Gastrocnemius medialis (tissue), 4 donors: Measurements from ENCODE around the gene HELZ2. TPM values are rescaled to one million over a fixed set of nuclear protein-coding genes. Genes with fewer than 3 reads are reported as not detected.
A peak's percentile ranks its signal among the peaks of the same experiment; 100 is the strongest.

Experiments used
- ATAC-seq, 2 donors: fragments of 150-250 bp; one replicate each; pipeline ENCODE4 v1.9.1; 2016
- DNase-seq, 2 donors: peaks; one replicate each; pipeline ENCODE4 v3.0.0-alpha.2; 2019
- H3K27ac ChIP-seq, 4 donors: fragments of 200-600 bp; sonication (generic); 1 replicate in 1 of 4; 2 replicates in 3 of 4; pipeline ENCODE4 v1.5.1; 2016 to 2018; ENCODE audit warnings: mild to moderate bottlenecking in 2 of 4, moderate library complexity in 1 of 4
- H3K27me3 ChIP-seq, 3 donors: fragments of 200-600 bp; sonication (generic) in 2 of 3; 1 replicate in 1 of 3; 2 replicates in 2 of 3; pipeline versions ENCODE4 v1.5.1 to v1.6.0; 2016 to 2019; ENCODE audit warnings: mild to moderate bottlenecking in 1 of 3, moderate library complexity in 1 of 3
- H3K36me3 ChIP-seq, 2 donors: fragments of 200-600 bp; sonication (generic) in 1 of 2; one replicate each; pipeline ENCODE4 v1.5.1; 2017 to 2018
- H3K4me1 ChIP-seq, 2 donors: fragments of 200-600 bp; sonication (generic) in 1 of 2; one replicate each; pipeline ENCODE4 v1.5.1; 2016 to 2017; ENCODE audit warnings: mild to moderate bottlenecking in 2 of 2
- H3K4me3 ChIP-seq, 4 donors: fragments of 200-600 bp; sonication (generic) in 3 of 4; 1 replicate in 1 of 4; 2 replicates in 3 of 4; pipeline ENCODE4 v1.5.1; 2016 to 2019; ENCODE audit warnings: mild to moderate bottlenecking in 2 of 4
- H3K9me3 ChIP-seq, 3 donors: fragments of 200-600 bp; sonication (generic) in 2 of 3; 1 replicate in 1 of 3; 2 replicates in 2 of 3; pipeline ENCODE4 v1.5.1; 2016 to 2019
- CTCF ChIP-seq, 5 experiments: fragments of 450-650 bp in 3 of 5; fragments of 200-600 bp in 2 of 5; sonication (generic) in 2 of 5; IDR thresholded peaks in 4 of 5; conservative IDR thresholded peaks in 1 of 5; 1 replicate in 4 of 5; 2 replicates in 1 of 5; pipeline ENCODE4 v1.5.1; 2016 to 2019; ENCODE audit warnings: antibody characterized with exemption in 5 of 5, mild to moderate bottlenecking in 3 of 5, moderate library complexity in 3 of 5
- POLR2A ChIP-seq, 2 donors: fragments of 450-650 bp; IDR thresholded peaks; one replicate each; pipeline ENCODE4 v1.6.1; 2017; ENCODE audit warnings: antibody characterized with exemption in 2 of 2, mild to moderate bottlenecking in 2 of 2, moderate library complexity in 2 of 2
- in situ Hi-C, 4 donors: fragments of 200-750 bp; cut with MboI; loops; one replicate each; pipeline versions ENCODE4 v1.15.0 to v1.8.0; 2017; ENCODE audit warnings: low sequenced_read_pairs in 4 of 4
- intact Hi-C: fragments of 100-400 bp; cut with DNase I; formaldehyde crosslinking; loops from one replicate; pipeline ENCODE4 v1.15.1; 2023; ENCODE audit warnings: low total_unique reads
- total RNA-seq, 4 donors: library from RNA; depleted of rRNA; stranded (reverse); fragments of >200 nt; gene quantifications; one replicate each; pipeline versions ENCODE4 v1.1.0 to v1.2.3, GENCODE V29; 2016

Gene HELZ2
- total RNA-seq, 4 donors from 2014 or later, result 1.7 to 6.2 (median 3.6) TPM

DNA sequence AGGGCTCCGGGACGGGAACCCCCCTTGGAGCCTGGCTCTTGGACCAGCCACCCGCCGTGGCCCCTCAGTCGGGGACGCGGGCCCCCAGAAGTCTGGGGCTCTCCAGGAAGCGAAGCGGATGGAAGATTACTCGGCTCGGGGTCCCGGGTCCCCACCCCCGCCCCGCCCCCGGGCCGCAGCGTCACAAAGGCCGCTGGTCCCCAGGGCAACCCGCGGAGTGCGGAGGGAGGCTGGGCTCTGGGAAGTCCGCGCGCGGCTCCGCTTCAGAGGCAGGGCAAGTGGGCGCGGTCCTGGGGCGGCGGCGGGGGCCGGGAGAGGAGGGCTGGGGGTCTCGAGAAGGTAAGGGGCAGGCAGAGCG is 20.1 kb downstream of the HELZ2 start, which contains the start of gene FNDC11:
Gene FNDC11 (plus strand): TSS at position 227 of the 358 bp plus-strand sequence. CDS start 1,505 bp downstream, outside the sequence.
- H3K4me3 ChIP-seq, result peak within 1 kb of the TSS; percentile 50 to 65 (median 56)
- H3K36me3 ChIP-seq, result no peaks in the 10 kb centered on the region
- no peaks in the 10 kb centered on the region for H3K9me3 ChIP-seq
- no peak for DNase-seq
- no peak for TF ChIP-seq POLR2A (IDR thresholded peaks at IDR 0.05)
- TF ChIP-seq CTCF (IDR thresholded peaks at IDR 0.05 in 4 of 5, conservative IDR thresholded peaks at IDR 0.05 in 1 of 5), result no peak
- peaks cover 18 to 29% (median 23%) of the 10 kb centered on the region in 3 donors for H3K27me3 ChIP-seq
- H3K27ac ChIP-seq, result peak within 1 kb of the TSS in 1 of 4 donors; percentile 41
- ATAC-seq, result no peak
- H3K4me1 ChIP-seq, result no peaks in the 10 kb centered on the region
- intact Hi-C loops (no loop called here), in situ Hi-C loops (no loop called here)

- H3K4me1 ChIP-seq, result no peaks in the 10 kb centered on the region
- H3K27ac ChIP-seq, result peak overlapping the region in 1 of 4 donors; percentile 41
- H3K36me3 ChIP-seq, result no peaks in the 10 kb centered on the region
- ATAC-seq (peak; percentile 70 to 71), DNase-seq (peak; percentile 58 to 66)
- TF ChIP-seq CTCF (IDR thresholded peaks at IDR 0.05 in 4 of 5, conservative IDR thresholded peaks at IDR 0.05 in 1 of 5) (no peak), POLR2A (IDR thresholded peaks at IDR 0.05) (peak in 1 of 2 donors; percentile 22)
- peak overlapping the region; percentile 50 to 65 (median 56) for H3K4me3 ChIP-seq
- intact Hi-C loops, result no loop called here
- in situ Hi-C loops, result no loop called here
- H3K9me3 ChIP-seq, result no peaks in the 10 kb centered on the region
- H3K27me3 ChIP-seq, result peaks cover 23 to 35% (median 27%) of the 10 kb centered on the region in 3 donors
Measured at GRCh38 chr20:63553251-63553932, 20.6 kb downstream of the HELZ2 start.

GRCh38 chr20:63552481-63553249 is 21.4 kb downstream of the HELZ2 start:
- no peak for ATAC-seq
- in situ Hi-C loops, result no loop called here
- H3K27me3 ChIP-seq, result peaks cover 30 to 42% (median 34%) of the 10 kb centered on the region in 3 donors
- intact Hi-C loops, result no loop called here
- no peaks in the 10 kb centered on the region for H3K36me3 ChIP-seq
- no peaks in the 10 kb centered on the region for H3K9me3 ChIP-seq
- no peak for DNase-seq
- H3K27ac ChIP-seq, result no peak overlapping the region
- TF ChIP-seq CTCF (IDR thresholded peaks at IDR 0.05 in 4 of 5, conservative IDR thresholded peaks at IDR 0.05 in 1 of 5), result no peak
- no peak for TF ChIP-seq POLR2A (IDR thresholded peaks at IDR 0.05)
- H3K4me3 ChIP-seq, result no peak overlapping the region
- no peaks in the 10 kb centered on the region for H3K4me1 ChIP-seq

GRCh38 chr20:63551068-63551467 is 23.0 kb downstream of the HELZ2 start:
- ATAC-seq, result no peak
- in situ Hi-C loops, result no loop called here

More at GRCh38 chr20:63551068-63551467, 23.0 kb downstream of the HELZ2 start:
- no peak overlapping the region for H3K4me3 ChIP-seq
- no peak overlapping the region for H3K27ac ChIP-seq
- peaks cover 39 to 55% (median 44%) of the 10 kb centered on the region in 3 donors for H3K27me3 ChIP-seq
- TF ChIP-seq POLR2A (IDR thresholded peaks at IDR 0.05), result no peak
- TF ChIP-seq CTCF (IDR thresholded peaks at IDR 0.05 in 4 of 5, conservative IDR thresholded peaks at IDR 0.05 in 1 of 5), result no peak
- no peaks in the 10 kb centered on the region for H3K4me1 ChIP-seq
- no peaks in the 10 kb centered on the region for H3K36me3 ChIP-seq
- H3K9me3 ChIP-seq, result no peaks in the 10 kb centered on the region
- DNase-seq, result no peak
- intact Hi-C loops, result no loop called here
